HTERT RPE-1 (cell line): ENCODE measurements around the gene CENPO.

Experiments
- in situ Hi-C: fragments of 300-500 bp; cut with MboI; formaldehyde crosslinking; loops from 4 replicates; pipeline ENCODE4 v1.14.3; 2020; ENCODE audit warnings: low sequenced_read_pairs

Gene CENPO

DNA sequence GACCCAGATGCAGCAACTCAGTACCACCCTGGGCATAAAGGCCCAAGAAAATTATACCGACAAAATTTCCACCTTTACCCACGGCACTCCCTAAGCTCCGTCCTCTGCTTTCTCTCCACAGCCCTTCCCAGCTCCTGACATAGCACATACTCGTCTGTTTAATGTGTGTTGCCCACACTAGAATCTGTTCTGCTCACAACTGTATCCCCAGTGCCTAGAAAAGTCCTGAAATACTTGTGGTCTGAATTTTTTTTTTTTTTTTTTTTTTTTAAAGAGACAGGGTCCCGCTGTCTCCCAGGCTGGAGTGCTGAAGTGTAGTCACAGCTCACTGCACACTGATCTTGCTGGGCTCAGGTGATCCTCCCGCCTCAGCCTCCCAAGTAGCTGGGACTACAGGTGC is 64.5 kb downstream of the CENPO start:
- in situ Hi-C loops: no loop called here

DNA sequence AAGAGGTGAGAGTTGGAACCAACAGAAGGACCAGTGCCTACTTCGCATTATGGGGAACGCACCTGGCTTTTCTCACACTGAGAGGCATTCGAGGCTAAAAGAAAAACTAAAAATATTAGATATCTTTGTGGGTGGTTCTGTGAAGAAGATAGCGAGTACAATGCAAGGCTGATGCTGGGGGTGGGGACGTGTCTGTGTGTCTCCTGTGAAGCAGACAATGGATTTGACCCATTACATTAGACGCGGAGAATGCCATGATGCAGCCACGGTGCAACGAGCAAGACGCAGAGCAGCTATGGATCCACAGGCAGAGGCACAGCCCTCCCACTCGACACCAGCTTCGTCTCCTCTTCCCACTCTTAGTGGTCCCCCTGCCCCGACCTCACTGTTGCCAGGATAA is 65.8 kb downstream of the CENPO start:
- in situ Hi-C loops: no loop called here

DNA sequence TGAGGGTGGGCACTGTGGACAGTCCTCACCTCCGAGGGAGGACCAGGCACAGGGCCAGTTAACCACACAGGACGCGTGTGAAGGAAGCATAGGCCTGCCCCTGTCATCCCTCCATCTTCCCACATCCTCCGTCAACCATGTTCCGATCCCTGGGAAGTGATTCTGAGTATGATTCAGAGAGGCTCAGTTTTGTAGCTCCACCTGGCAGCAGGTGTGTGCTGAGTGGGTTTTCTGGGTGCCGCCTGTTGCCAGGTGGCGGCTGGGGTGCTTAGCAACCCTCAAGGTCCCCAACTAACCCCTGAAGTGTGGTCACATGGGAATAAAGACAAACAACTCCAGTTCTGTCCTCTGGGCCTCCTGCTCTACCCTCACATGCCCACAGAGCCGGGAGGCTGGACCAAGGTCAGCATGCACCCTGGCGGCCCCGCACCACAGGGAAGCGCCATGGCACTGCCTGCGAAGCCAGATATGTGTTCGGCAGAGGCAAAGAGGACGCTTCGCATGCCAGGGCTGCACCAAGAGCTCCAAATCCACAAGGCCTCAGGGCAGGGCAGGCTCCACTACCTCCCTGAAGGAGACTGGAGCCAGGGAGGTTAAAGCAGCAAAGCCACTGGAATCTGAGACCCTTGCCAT is 66.9 kb downstream of the CENPO start:
- in situ Hi-C loops: no loop called here

DNA sequence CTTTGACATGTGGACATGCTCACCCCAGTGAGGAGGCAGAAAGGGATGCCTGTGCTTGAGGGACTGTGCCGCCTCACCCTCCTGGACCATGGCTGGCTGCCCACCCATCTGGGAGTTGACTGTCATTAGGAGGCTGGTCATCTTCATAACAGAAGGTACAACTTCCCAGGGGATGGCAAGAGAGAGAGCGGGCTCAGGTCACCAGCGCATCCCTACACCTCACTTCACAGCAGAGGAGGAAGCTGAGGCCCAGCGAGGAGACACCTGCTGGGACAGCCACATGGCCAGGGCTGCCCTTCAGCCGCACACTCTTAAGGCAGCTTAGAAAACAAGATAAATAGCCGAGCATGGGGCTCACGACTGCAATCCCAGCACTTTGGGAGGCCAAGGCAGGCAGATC is 67.4 kb downstream of the CENPO start:
- in situ Hi-C loops: no loop called here

DNA sequence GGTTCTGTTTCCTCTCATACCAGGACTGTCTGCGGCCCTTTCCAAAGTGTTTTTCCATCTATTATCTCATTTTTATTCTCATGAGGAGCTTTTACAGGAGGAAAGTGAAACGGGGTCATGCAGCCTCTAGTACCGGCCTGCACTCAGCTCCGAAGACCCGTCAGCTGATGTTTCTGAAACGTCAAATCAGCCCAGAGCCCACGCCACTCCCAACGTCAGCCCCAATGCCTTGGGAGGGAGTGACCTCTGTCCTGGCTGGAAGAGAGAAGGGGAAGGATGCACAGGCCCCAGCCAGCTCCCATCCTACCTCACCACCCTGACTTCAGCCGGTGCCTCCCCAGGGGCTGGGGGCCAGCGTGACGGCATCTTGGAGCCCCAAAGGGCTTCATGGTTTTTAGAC is 68.3 kb downstream of the CENPO start:
- in situ Hi-C loops: no loop called here

DNA sequence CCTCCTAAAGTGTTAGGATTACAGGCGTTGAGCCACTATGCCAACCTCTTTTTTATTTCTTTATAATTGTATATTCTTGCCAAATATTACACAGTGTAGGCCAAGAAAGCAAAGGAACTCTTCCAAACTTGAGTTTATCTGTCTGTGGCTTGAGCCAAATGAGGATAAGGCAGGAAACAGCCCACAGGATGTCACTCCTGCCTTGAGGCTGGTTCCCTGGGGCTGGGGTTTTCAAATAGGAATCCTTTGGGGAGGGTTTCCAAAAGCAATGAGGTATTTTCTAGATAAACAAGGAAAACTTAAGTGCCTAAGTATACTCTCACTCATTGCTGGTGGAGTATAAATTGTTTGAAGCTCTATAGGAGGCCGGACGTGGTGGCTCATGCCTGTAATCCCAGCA is 70.4 kb downstream of the CENPO start:
- in situ Hi-C loops: no loop called here

DNA sequence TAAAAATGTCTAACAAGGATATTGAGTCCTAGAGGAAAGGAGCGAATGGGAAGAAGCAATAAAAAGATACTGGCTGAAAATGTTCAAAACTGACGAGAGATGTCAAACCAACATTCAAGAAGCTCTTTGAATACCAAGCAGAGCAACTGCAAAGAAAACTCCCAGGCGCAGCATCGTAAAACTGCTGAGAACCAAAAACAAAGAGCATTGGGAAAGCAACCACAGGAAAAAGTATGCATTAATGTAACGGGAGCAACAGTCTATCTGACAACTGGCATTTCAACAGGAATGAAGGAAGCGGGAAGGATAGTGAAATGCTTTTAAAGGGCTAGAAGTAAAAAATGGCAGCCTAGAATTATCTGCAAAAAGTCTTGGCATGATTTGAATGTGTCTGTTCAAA is 73.7 kb downstream of the CENPO start:
- in situ Hi-C loops: no loop called here

DNA sequence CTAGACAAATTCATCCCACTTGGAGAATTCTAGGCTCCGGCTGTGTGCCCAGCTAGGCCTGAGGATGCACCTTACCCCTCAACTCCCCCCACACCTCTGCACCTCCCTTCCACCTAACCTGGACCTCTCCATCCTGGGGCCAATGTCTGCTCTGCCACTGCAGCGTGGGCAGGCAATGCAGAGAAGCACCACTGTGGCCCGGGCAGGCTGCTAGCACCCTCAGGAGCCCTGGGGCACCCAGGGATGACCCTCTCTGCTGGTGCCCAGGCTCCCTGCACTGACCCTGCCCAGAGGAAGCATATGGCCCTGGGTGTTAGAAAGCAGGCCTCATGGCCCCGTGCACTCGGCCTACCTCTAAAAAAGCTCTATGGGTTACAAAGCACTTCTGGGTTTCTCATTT is 77.2 kb downstream of the CENPO start:
- in situ Hi-C loops: no loop called here

DNA sequence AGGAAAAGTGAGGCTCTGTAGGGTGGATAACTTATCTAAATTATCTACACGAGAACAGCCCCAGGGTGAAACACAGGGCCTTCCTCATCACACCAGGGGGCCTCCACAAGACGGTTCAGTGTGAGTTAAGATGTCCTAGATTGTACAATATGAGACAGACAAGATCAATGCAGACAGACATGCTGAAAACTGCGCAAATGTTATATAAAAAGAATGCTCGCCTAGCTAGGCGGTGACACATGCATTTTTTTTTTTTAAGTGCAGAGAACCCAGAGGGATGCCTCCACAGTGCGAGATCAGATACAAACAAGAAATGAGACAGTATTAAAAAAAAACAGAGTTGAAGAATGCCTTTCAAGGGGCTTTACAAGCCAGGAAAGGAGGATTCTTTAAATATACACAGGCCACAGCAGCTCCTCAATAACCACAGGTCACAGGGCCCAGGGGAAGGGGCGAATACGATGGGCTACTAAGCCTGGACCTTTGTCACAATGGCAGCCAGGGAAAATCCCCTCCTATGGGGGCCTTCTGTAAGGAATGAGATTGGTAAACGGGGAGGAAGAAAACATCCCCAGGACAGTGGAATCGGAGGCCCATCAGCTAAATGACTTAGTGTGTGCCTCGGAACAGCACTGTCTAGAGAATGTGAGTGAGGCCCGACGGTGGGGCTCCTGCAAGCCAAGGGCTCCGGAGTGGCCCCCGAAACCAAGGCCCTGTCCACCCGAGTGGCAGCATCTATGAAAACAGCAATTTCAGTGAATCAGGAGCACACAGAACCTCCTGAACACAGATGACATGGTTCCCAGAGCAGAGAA is 77.9 kb downstream of the CENPO start:
- in situ Hi-C loops: no loop called here

DNA sequence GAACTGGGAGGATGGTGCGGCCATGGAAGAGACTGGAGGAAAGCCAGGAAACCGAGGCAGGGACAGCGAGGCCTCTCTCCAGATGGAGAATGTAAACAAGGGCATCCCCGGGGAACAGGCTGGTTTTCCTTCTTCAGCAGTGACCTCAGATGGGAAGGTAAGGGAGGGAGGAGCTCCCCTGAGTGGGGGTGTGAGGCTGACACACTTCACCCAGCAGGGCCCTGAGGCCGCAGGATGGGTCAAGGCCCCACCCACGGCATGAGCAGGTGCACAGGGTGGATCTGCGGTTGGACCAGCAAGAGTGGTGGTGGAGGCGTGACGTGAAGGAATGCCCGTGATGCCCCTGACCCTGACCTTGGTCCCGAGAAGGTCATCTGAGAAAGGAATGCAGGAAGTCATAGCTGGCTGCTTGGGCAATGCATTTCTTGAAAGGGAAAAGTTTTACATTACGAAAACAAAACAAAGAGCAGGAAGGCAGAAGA is 78.7 kb downstream of the CENPO start:
- in situ Hi-C loops: no loop called here
